Activated T-cell treated with anti-CD3 and anti-CD28 coated beads, Interleukin-2, amount 50 U/mL, for 1 hour (primary cell): ENCODE measurements around the gene D2HGDH.
"Not testable (repeated sequence)": the region's sequence is repeated elsewhere in the genome, so short reads cannot be mapped to it uniquely, and the experiment has no call there.

Experiments used
- DNase-seq: peaks from one replicate; pipeline ENCODE4 v3.0.0-alpha.2; 2020

The D2HGDH gene

GRCh38 chr2:241726459-241726858 is 8.0 kb upstream of the D2HGDH start:
- no peak for DNase-seq

- no peak for DNase-seq
These were observed 6.4 kb upstream of the D2HGDH start for GRCh38 chr2:241728000-241728399.

GRCh38 chr2:241728627-241729026 is 5.8 kb upstream of the D2HGDH start:
- no peak for DNase-seq

- no peak for DNase-seq
These were observed 4.6 kb upstream of the D2HGDH start for GRCh38 chr2:241729868-241730267.

- no peak for DNase-seq
These were observed 3.6 kb upstream of the D2HGDH start for GRCh38 chr2:241730671-241731293.

GRCh38 chr2:241732513-241733186 is 1.8 kb upstream of the D2HGDH start:
- DNase-seq = peak; percentile 71

GRCh38 chr2:241733391-241734207 is 831 bp upstream of the D2HGDH start:
- DNase-seq = no peak

- no peak for DNase-seq
These were observed 293 bp upstream of the D2HGDH start for GRCh38 chr2:241734208-241734466.

- DNase-seq = no peak
These were observed 1.7 kb downstream of the D2HGDH start for GRCh38 chr2:241736111-241736510.

- DNase-seq = no peak
These were observed 3.7 kb downstream of the D2HGDH start for GRCh38 chr2:241738040-241738686.

GRCh38 chr2:241739177-241739576 is 4.7 kb downstream of the D2HGDH start:
- DNase-seq = no peak

- DNase-seq = peak; percentile 42
These were observed 5.2 kb downstream of the D2HGDH start for GRCh38 chr2:241739651-241740050.

- DNase-seq = peak; percentile 45
These were observed 6.6 kb downstream of the D2HGDH start for GRCh38 chr2:241741016-241741415.

- no peak for DNase-seq
These were observed 8.0 kb downstream of the D2HGDH start for GRCh38 chr2:241742320-241742939.

- not testable (repeated sequence) for DNase-seq
These were observed 8.6 kb downstream of the D2HGDH start for GRCh38 chr2:241743008-241743407.

GRCh38 chr2:241743620-241744019 is 9.2 kb downstream of the D2HGDH start:
- no peak for DNase-seq

GRCh38 chr2:241744028-241744754 is 9.8 kb downstream of the D2HGDH start:
- DNase-seq = no peak

- DNase-seq = no peak
These were observed 10.8 kb downstream of the D2HGDH start for GRCh38 chr2:241745276-241745675.

GRCh38 chr2:241746084-241746483 is 11.7 kb downstream of the D2HGDH start:
- DNase-seq = no peak

GRCh38 chr2:241748468-241749256 is 14.2 kb downstream of the D2HGDH start:
- DNase-seq = no peak

GRCh38 chr2:241750076-241750840 is 15.8 kb downstream of the D2HGDH start:
- no peak for DNase-seq
